Neural cell (in vitro differentiated cells): Measurements from ENCODE around the gene ACOX1. TPM values are rescaled to one million over a fixed set of nuclear protein-coding genes. Genes with fewer than 3 reads are reported as not detected.

Experiments
- H2AFZ ChIP-seq: fragments of 200-600, 300-800 bp; sonication (generic), shearing (Covaris generic); 2 replicates; pipeline ENCODE4 v1.6.0; 2014; ENCODE audit warnings: low read depth, mild to moderate bottlenecking, antibody characterized with exemption, low read length, moderate library complexity
- H3F3A ChIP-seq: fragments of 200-600 bp; shearing (Covaris generic); 2 replicates; pipeline ENCODE4 v1.6.1; 2016; ENCODE audit warnings: mild to moderate bottlenecking, moderate library complexity, mixed read lengths, antibody characterized with exemption, low read length; ENCODE audit not compliant: insufficient read depth, poor library complexity, severe bottlenecking
- H3K27ac ChIP-seq: fragments of 200-600, 300-800 bp; sonication (generic), shearing (Covaris generic); 2 replicates; pipeline ENCODE4 v1.5.1; 2014; ENCODE audit warnings: mild to moderate bottlenecking, low read length, moderate library complexity
- H3K27me3 ChIP-seq: fragments of 300-800, 200-600 bp; sonication (generic), shearing (Covaris generic); 2 replicates; pipeline ENCODE4 v1.6.0; 2014; ENCODE audit warnings: mild to moderate bottlenecking, low read depth, low read length, moderate library complexity; ENCODE audit not compliant: insufficient read depth
- H3K36me3 ChIP-seq: fragments of 300-800, 200-600 bp; sonication (generic), shearing (Covaris generic); 2 replicates; pipeline ENCODE4 v1.5.1; 2014; ENCODE audit warnings: mild to moderate bottlenecking, antibody characterized with exemption, low read length, moderate library complexity; ENCODE audit not compliant: insufficient read depth
- H3K4me2 ChIP-seq: fragments of 300-800, 200-600 bp; sonication (generic), shearing (Covaris generic); 2 replicates; pipeline ENCODE4 v1.6.0; 2014; ENCODE audit warnings: mild to moderate bottlenecking, low read length
- H3K4me3 ChIP-seq: fragments of 300-800, 200-600 bp; sonication (generic), shearing (Covaris generic); 2 replicates; pipeline ENCODE4 v1.5.1; 2014; ENCODE audit warnings: mild to moderate bottlenecking, low read length, moderate library complexity
- H3K79me2 ChIP-seq: fragments of 200-600 bp; shearing (Covaris generic); replicated peaks from 2 replicates; pipeline ENCODE4 v1.6.0; 2014; ENCODE audit warnings: mild to moderate bottlenecking, low read length, moderate library complexity; ENCODE audit not compliant: insufficient read depth
- H3K9ac ChIP-seq: fragments of 300-800, 200-600 bp; sonication (generic), shearing (Covaris generic); 2 replicates; pipeline ENCODE4 v1.6.1; 2016; ENCODE audit warnings: mild to moderate bottlenecking, low read length, mixed read lengths
- H3K9me2 ChIP-seq: fragments of 200-600 bp; shearing (Covaris generic); 2 replicates; pipeline ENCODE4 v1.6.1; 2016; ENCODE audit warnings: mild to moderate bottlenecking, low read length, mixed read lengths; ENCODE audit not compliant: insufficient read depth
- H3K9me3 ChIP-seq: fragments of 200-600, 300-800 bp; sonication (generic), shearing (Covaris generic); 2 replicates; pipeline ENCODE4 v1.6.1; 2016; ENCODE audit warnings: mild to moderate bottlenecking, mixed run types, low read length, moderate library complexity, mixed read lengths
- H4K20me1 ChIP-seq: fragments of 200-600 bp; shearing (Covaris generic); 2 replicates; pipeline ENCODE4 v1.6.1; 2016; ENCODE audit warnings: mild to moderate bottlenecking, mixed run types; ENCODE audit not compliant: insufficient read depth
- CTCF ChIP-seq: fragments of 450-650 bp; IDR thresholded peaks from 2 replicates; pipeline ENCODE4 v1.5.1; 2014; ENCODE audit warnings: antibody characterized with exemption, mild to moderate bottlenecking, moderate library complexity; ENCODE audit not compliant: poor library complexity, severe bottlenecking
- EP300 ChIP-seq: fragments of 450-650 bp; conservative IDR thresholded peaks from 2 replicates; pipeline ENCODE4 v1.6.1; 2014; ENCODE audit warnings: antibody characterized with exemption, mild to moderate bottlenecking, moderate library complexity; ENCODE audit not compliant: poor library complexity, severe bottlenecking
- EZH2 ChIP-seq: fragments of 200-600, 300-800 bp; shearing (Covaris generic), sonication (generic); IDR thresholded peaks from 2 replicates; pipeline ENCODE4 v1.6.1; 2014; ENCODE audit warnings: antibody characterized with exemption, low read length, borderline replicate concordance, mild to moderate bottlenecking; ENCODE audit not compliant: insufficient read depth, poor library complexity, severe bottlenecking
- MXI1 ChIP-seq: fragments of 450-650 bp; conservative IDR thresholded peaks from 2 replicates; pipeline ENCODE4 v1.6.1; 2014; ENCODE audit warnings: antibody characterized with exemption, mild to moderate bottlenecking; ENCODE audit not compliant: poor library complexity, severe bottlenecking
- POLR2AphosphoS5 ChIP-seq: IDR thresholded peaks from 2 replicates; pipeline ENCODE4 v1.6.1; 2012
- RAD21 ChIP-seq: fragments of 450-650 bp; conservative IDR thresholded peaks from 2 replicates; pipeline ENCODE4 v1.6.1; 2014; ENCODE audit warnings: antibody characterized with exemption, mild to moderate bottlenecking, moderate library complexity
- SMC3 ChIP-seq: fragments of 450-650 bp; conservative IDR thresholded peaks from 2 replicates; pipeline ENCODE4 v1.6.1; 2014; ENCODE audit warnings: antibody characterized with exemption, mild to moderate bottlenecking, moderate library complexity; ENCODE audit not compliant: poor library complexity
- TAF1 ChIP-seq: IDR thresholded peaks from 2 replicates; pipeline ENCODE4 v1.6.1; 2012; ENCODE audit warnings: low read depth
- polyA plus RNA-seq: library from polyadenylated mRNA; depleted of rRNA; stranded (reverse); fragments of >200 nt; gene quantifications from 2 replicates; pipeline ENCODE4 v1.2.3, GENCODE V29; 2014
- TF ChIP-seq, protein P1 (sequence below): IDR thresholded peaks from 2 replicates; pipeline ENCODE4 v1.6.1; 2012; ENCODE audit warnings: borderline replicate concordance

Gene ACOX1
- polyA plus RNA-seq, 1 donor from 2014 or later = 31.2 TPM

DNA sequence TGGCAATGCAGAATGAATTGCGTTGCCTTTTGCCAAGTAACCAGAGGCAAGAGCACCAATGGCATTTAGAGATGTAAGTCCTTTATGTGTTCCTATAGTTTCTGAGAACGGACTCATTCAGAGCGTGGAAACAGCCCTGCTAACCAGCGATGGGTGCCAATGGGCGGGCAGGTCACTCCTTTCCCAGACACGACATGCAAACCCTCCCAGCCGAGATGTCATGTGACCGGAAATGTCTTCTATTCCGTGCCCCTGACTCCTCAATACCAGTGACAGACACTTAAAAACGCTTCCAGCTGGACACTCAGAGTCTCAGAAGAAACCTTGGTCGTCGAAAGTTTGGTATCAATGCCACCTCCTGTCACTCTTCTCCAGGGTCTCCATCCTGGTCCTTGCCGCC, 41.3 kb downstream of the ACOX1 start:
- H3K27ac ChIP-seq = no peak overlapping the region
- H3K4me3 ChIP-seq = no peak overlapping the region
- H3K4me2 ChIP-seq = no peak overlapping the region
- H3K9me3 ChIP-seq = no peaks in the 10 kb centered on the region
- H2AFZ ChIP-seq = no peak overlapping the region
- H3F3A ChIP-seq = no peaks in the 10 kb centered on the region
- no peaks in the 10 kb centered on the region for H3K36me3 ChIP-seq
- no peak for TF ChIP-seq EP300
- no peak for TF ChIP-seq MXI1
- no peak for TF ChIP-seq POLR2AphosphoS5
- TF ChIP-seq SMC3 = no peak
- TF ChIP-seq RAD21 = no peak
- TF ChIP-seq TAF1 = no peak
- no peak for TF ChIP-seq CTCF
- TF ChIP-seq, protein P1, sequence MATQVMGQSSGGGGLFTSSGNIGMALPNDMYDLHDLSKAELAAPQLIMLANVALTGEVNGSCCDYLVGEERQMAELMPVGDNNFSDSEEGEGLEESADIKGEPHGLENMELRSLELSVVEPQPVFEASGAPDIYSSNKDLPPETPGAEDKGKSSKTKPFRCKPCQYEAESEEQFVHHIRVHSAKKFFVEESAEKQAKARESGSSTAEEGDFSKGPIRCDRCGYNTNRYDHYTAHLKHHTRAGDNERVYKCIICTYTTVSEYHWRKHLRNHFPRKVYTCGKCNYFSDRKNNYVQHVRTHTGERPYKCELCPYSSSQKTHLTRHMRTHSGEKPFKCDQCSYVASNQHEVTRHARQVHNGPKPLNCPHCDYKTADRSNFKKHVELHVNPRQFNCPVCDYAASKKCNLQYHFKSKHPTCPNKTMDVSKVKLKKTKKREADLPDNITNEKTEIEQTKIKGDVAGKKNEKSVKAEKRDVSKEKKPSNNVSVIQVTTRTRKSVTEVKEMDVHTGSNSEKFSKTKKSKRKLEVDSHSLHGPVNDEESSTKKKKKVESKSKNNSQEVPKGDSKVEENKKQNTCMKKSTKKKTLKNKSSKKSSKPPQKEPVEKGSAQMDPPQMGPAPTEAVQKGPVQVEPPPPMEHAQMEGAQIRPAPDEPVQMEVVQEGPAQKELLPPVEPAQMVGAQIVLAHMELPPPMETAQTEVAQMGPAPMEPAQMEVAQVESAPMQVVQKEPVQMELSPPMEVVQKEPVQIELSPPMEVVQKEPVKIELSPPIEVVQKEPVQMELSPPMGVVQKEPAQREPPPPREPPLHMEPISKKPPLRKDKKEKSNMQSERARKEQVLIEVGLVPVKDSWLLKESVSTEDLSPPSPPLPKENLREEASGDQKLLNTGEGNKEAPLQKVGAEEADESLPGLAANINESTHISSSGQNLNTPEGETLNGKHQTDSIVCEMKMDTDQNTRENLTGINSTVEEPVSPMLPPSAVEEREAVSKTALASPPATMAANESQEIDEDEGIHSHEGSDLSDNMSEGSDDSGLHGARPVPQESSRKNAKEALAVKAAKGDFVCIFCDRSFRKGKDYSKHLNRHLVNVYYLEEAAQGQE = no peak
- no peak for TF ChIP-seq EZH2
- H3K27me3 ChIP-seq = no peaks in the 10 kb centered on the region
- no peaks in the 10 kb centered on the region for H3K9me2 ChIP-seq
- no peaks in the 10 kb centered on the region for H4K20me1 ChIP-seq
- H3K79me2 ChIP-seq = no peaks in the 10 kb centered on the region
- no peak overlapping the region for H3K9ac ChIP-seq

DNA sequence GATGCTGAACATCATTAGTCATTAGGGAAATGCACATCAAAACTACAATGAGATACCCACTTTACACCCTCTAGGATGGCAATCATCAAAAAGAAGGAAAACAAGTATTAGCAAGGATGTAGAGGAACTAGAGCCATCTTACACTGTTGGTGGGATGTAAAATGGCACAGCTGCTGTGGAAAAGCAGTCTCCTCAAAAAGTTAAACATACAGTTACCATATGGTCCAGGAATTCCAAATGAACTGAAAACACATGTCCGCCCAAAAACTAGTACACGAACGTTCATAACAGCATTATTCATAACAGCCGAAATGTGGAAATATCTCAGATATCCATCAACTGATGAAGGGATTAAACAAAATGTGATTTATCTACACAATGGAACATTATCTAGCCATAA, 45.2 kb downstream of the ACOX1 start:
- TF ChIP-seq TAF1 = no peak
- TF ChIP-seq RAD21 = no peak
- TF ChIP-seq EZH2 = no peak
- TF ChIP-seq POLR2AphosphoS5 = no peak
- TF ChIP-seq, protein P1 = no peak
- no peak for TF ChIP-seq MXI1
- TF ChIP-seq CTCF = no peak
- no peak for TF ChIP-seq EP300
- TF ChIP-seq SMC3 = no peak
- no peaks in the 10 kb centered on the region for H3F3A ChIP-seq
- H3K9ac ChIP-seq = no peak overlapping the region
- no peaks in the 10 kb centered on the region for H3K36me3 ChIP-seq
- H3K4me3 ChIP-seq = no peak overlapping the region
- H3K27ac ChIP-seq = no peak overlapping the region
- no peaks in the 10 kb centered on the region for H4K20me1 ChIP-seq
- H3K9me3 ChIP-seq = no peaks in the 10 kb centered on the region
- H3K79me2 ChIP-seq = no peaks in the 10 kb centered on the region
- H3K4me2 ChIP-seq = no peak overlapping the region
- H3K9me2 ChIP-seq = no peaks in the 10 kb centered on the region
- H3K27me3 ChIP-seq = no peaks in the 10 kb centered on the region
- H2AFZ ChIP-seq = no peak overlapping the region
